OCI-LY3 (cell line): Measurements from ENCODE around the gene TDRKH.

Experiments
- H2AFZ ChIP-seq: fragments of 200-600, 300-600 bp; shearing (Covaris generic); 2 replicates; pipeline ENCODE4 v1.6.0; 2014; ENCODE audit warnings: antibody characterized with exemption, low read depth, low read length
- H3K27ac ChIP-seq: fragments of 200-600, 300-600 bp; sonication (generic); 2 replicates; pipeline ENCODE4 v1.5.1; 2014; ENCODE audit warnings: mild to moderate bottlenecking, low read length, moderate library complexity, mixed read lengths
- H3K27me3 ChIP-seq: fragments of 200-600, 300-600 bp; sonication (generic); 2 replicates; pipeline ENCODE4 v1.6.1; 2014; ENCODE audit warnings: low read depth, low read length, mixed read lengths
- H3K36me3 ChIP-seq: fragments of 200-600, 300-600 bp; sonication (generic); replicated peaks from 2 replicates; pipeline ENCODE3; 2014; ENCODE audit warnings: low read depth, low read length, mixed read lengths
- H3K4me1 ChIP-seq: fragments of 300-600, 200-600 bp; sonication (generic); 2 replicates; pipeline ENCODE4 v1.6.1; 2014; ENCODE audit warnings: low read length, mixed read lengths
- H3K4me2 ChIP-seq: fragments of 200-600, 300-600 bp; sonication (generic); 2 replicates; pipeline ENCODE4 v1.6.1; 2014; ENCODE audit warnings: low read length, mixed read lengths
- H3K4me3 ChIP-seq: fragments of 300-600, 200-600 bp; sonication (generic); 2 replicates; pipeline ENCODE4 v1.5.1; 2014; ENCODE audit warnings: antibody characterized with exemption, mild to moderate bottlenecking, low read length, moderate library complexity
- H3K79me2 ChIP-seq: fragments of 300-600, 200-600 bp; shearing (Covaris generic); 2 replicates; pipeline ENCODE4 v1.6.1; 2014; ENCODE audit warnings: mild to moderate bottlenecking, low read length, mixed read lengths
- H3K9ac ChIP-seq: fragments of 300-600, 200-600 bp; shearing (Covaris generic); 2 replicates; pipeline ENCODE4 v1.6.0; 2014; ENCODE audit warnings: mild to moderate bottlenecking, low read length, moderate library complexity
- H3K9me3 ChIP-seq: fragments of 200-600, 300-600 bp; shearing (Covaris generic); 2 replicates; pipeline ENCODE4 v1.6.1; 2014; ENCODE audit warnings: low read length, mixed read lengths; ENCODE audit not compliant: insufficient read depth
- H4K20me1 ChIP-seq: fragments of 200-600, 300-600 bp; sonication (generic); 2 replicates; pipeline ENCODE4 v1.6.1; 2016; ENCODE audit warnings: low read length, mixed read lengths; ENCODE audit not compliant: insufficient read depth
- EZH2phosphoT487 ChIP-seq: fragments of 200-600 bp; shearing (Covaris generic); IDR thresholded peaks from 2 replicates; pipeline ENCODE4 v1.6.1; 2018; ENCODE audit warnings: antibody characterized with exemption, mixed run types, low read depth
- TF ChIP-seq, protein P1 (sequence below): fragments of 200-600, 300-600 bp; sonication (generic); IDR thresholded peaks from 2 replicates; pipeline ENCODE4 v1.5.1; 2014; ENCODE audit warnings: antibody characterized with exemption, low read length, low read depth

Gene TDRKH

DNA sequence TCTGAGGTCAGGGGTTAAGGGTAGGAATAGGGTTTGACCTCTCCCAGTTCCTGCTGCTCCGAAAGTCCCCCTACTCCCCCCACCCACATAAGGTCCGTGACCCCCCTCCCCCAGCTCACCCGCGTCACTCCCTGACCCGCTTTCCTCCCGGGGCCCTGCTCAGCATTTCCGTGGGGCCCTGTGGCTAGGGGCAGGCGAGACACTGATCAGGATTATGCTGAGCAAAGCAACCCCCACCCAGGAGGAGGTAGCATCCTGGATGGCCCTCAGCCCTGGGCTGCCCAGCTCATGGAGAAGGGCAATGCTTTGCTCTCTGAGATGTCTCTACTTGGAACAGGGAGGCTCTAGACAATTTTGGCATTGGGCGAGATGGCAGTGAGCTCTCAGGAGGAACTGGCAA, 37.6 kb upstream of the TDRKH start:
- no peaks in the 10 kb centered on the region for H3K27me3 ChIP-seq
- peaks cover 11% of the 10 kb centered on the region for H3K4me1 ChIP-seq
- H2AFZ ChIP-seq = no peak overlapping the region
- no peak overlapping the region for H3K9ac ChIP-seq
- no peaks in the 10 kb centered on the region for H3K9me3 ChIP-seq
- TF ChIP-seq, protein P1, sequence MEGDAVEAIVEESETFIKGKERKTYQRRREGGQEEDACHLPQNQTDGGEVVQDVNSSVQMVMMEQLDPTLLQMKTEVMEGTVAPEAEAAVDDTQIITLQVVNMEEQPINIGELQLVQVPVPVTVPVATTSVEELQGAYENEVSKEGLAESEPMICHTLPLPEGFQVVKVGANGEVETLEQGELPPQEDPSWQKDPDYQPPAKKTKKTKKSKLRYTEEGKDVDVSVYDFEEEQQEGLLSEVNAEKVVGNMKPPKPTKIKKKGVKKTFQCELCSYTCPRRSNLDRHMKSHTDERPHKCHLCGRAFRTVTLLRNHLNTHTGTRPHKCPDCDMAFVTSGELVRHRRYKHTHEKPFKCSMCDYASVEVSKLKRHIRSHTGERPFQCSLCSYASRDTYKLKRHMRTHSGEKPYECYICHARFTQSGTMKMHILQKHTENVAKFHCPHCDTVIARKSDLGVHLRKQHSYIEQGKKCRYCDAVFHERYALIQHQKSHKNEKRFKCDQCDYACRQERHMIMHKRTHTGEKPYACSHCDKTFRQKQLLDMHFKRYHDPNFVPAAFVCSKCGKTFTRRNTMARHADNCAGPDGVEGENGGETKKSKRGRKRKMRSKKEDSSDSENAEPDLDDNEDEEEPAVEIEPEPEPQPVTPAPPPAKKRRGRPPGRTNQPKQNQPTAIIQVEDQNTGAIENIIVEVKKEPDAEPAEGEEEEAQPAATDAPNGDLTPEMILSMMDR = no peak
- TF ChIP-seq EZH2phosphoT487 = no peak
- H4K20me1 ChIP-seq = no peaks in the 10 kb centered on the region
- no peak overlapping the region for H3K4me2 ChIP-seq
- H3K79me2 ChIP-seq = no peaks in the 10 kb centered on the region
- H3K4me3 ChIP-seq = no peak overlapping the region
- no peak overlapping the region for H3K27ac ChIP-seq
- H3K36me3 ChIP-seq = no peaks in the 10 kb centered on the region

DNA sequence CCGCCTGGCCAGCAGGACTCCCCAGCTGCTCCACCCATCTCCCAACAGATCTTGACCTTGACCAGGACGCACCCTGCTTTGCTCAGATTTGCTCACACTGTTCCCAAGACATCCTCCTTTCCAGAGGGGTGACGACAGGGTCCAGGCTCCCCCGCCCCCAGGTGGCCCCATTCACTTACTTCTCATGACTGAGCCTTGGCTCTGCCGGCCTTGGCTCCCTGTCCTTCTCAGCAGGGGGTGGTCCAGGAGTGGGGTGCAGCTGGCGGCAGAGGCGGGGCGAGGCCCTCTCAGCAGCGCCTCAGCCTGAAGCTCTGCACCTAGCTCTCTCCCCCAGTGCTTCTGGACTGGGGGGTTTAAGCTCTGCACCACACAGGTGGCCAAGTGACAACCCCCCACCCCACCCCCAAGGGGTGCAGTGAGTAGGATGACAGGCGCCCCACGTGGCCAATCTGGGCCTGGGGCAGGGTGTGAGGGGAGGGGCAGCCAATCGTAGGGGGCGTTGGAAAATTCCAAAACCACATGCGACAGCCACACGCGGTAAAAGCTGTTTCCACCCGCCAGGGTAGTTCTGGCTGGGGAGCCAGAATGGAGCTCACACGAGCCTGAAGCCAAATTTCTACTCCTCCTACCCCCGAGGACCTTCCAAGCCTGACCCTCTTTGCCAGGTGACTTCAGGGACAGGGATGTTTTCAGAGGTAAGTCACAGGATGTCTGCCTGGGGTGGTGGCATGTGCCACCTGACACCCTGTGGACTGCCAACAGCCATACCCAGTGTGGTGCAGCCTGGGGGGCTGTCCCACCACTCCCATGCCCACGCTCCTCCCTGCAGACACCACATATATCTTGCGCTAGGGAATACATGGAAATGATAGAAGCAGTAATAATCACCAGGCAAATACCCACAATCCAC, 35.7 kb upstream of the TDRKH start:
- H3K4me3 ChIP-seq = no peak overlapping the region
- H3K9me3 ChIP-seq = no peaks in the 10 kb centered on the region
- no peak overlapping the region for H3K4me2 ChIP-seq
- no peaks in the 10 kb centered on the region for H3K27me3 ChIP-seq
- TF ChIP-seq, protein P1 = no peak
- TF ChIP-seq EZH2phosphoT487 = no peak
- no peaks in the 10 kb centered on the region for H3K36me3 ChIP-seq
- H3K4me1 ChIP-seq = peaks cover 26% of the 10 kb centered on the region
- H2AFZ ChIP-seq = no peak overlapping the region
- no peaks in the 10 kb centered on the region for H3K79me2 ChIP-seq
- no peak overlapping the region for H3K9ac ChIP-seq
- H4K20me1 ChIP-seq = no peaks in the 10 kb centered on the region
- no peak overlapping the region for H3K27ac ChIP-seq

DNA sequence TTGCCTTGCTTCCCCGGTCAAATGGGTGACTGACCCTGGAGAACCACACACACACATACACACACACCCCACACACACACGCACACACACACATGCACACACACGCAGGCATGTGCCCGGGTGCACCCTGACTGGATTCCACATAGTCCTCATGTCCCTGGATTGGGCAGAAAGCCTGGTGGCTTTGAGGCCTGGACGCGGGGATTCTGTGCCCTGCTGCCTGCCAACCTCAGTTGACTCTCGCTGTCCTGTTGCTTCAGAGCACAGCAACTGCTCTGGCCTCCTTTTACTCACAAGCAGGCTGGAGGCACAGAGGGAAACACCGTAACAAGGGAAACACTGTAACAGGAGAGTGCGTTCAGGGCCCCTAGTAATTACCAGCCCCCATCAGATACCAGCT, 34.9 kb upstream of the TDRKH start:
- H3K4me2 ChIP-seq = no peak overlapping the region
- H4K20me1 ChIP-seq = no peaks in the 10 kb centered on the region
- no peaks in the 10 kb centered on the region for H3K79me2 ChIP-seq
- no peak overlapping the region for H3K9ac ChIP-seq
- no peak overlapping the region for H2AFZ ChIP-seq
- H3K27ac ChIP-seq = no peak overlapping the region
- no peaks in the 10 kb centered on the region for H3K36me3 ChIP-seq
- no peak for TF ChIP-seq EZH2phosphoT487
- TF ChIP-seq, protein P1 = no peak
- H3K4me1 ChIP-seq = peaks cover 28% of the 10 kb centered on the region
- H3K27me3 ChIP-seq = no peaks in the 10 kb centered on the region
- no peak overlapping the region for H3K4me3 ChIP-seq
- no peaks in the 10 kb centered on the region for H3K9me3 ChIP-seq

DNA sequence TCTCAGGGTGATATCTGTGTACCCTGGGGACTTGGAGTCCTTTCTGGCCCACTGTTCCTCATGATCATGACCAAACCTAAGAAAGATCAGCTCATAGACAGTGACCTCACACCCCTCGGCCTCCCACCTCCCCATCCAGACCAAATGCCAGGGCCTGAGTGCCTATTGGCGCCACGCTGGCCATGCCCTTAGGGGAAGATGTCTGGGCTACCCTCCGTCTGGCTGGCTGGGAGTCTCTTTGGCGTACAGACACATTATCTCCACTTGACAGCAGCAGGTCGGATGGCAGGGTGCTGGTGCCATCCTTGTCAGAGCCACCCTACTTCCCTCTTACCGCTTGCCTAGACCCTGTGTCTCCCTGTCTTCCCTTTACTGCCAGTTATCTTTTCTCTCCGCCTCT, 32.9 kb upstream of the TDRKH start:
- Histone ChIP-seq H3K36me3 (no peaks in the 10 kb centered on the region), H2AFZ (no peak overlapping the region), H3K27me3 (no peaks in the 10 kb centered on the region), H3K4me1 (peaks cover 33% of the 10 kb centered on the region), H3K79me2 (no peaks in the 10 kb centered on the region), H3K9me3 (no peaks in the 10 kb centered on the region), H4K20me1 (no peaks in the 10 kb centered on the region), H3K4me2 (no peak overlapping the region), H3K4me3 (no peak overlapping the region), H3K9ac (no peak overlapping the region), H3K27ac (no peak overlapping the region)
- TF ChIP-seq EZH2phosphoT487 = no peak
- TF ChIP-seq, protein P1 = no peak
